Ovary (tissue), 9 donors: ENCODE results near the gene CFAP43. TPM values are rescaled to one million over a fixed set of nuclear protein-coding genes. Genes with fewer than 3 reads are reported as not detected.

Experiments
- DNase-seq, 5 donors: peaks; one replicate each; pipeline ENCODE4 v3.0.0-alpha.2; 2019 to 2020
- H3K27ac ChIP-seq, 2 donors: fragments of 200-600 bp; one replicate each; pipeline versions ENCODE4 v1.5.1 to v1.8.0; 2019 to 2022
- H3K27me3 ChIP-seq: fragments of 200-600 bp; one replicate; pipeline ENCODE4 v1.8.0; 2022
- H3K36me3 ChIP-seq: fragments of 200-600 bp; sonication (generic); one replicate; pipeline ENCODE4 v1.5.1; 2019
- H3K4me1 ChIP-seq: one replicate; pipeline ENCODE4 v1.8.1; 2013; ENCODE audit warnings: mild to moderate bottlenecking, moderate library complexity; ENCODE audit not compliant: insufficient read depth
- H3K4me3 ChIP-seq: fragments of 200-600 bp; sonication (generic); one replicate; pipeline ENCODE4 v1.5.1; 2017
- H3K9me3 ChIP-seq, 2 donors: fragments of 200-600 bp in 1 of 2; sonication (generic) in 1 of 2; one replicate each; pipeline versions ENCODE4 v1.5.1 to v1.8.1; 2013 to 2019; ENCODE audit warnings: mild to moderate bottlenecking in 1 of 2, moderate library complexity in 1 of 2
- EP300 ChIP-seq: sonication (generic); formaldehyde crosslinking; IDR thresholded peaks from one replicate; pipeline ENCODE4 v1.6.1; 2017; ENCODE audit warnings: antibody characterized with exemption
- POLR2A ChIP-seq: fragments of 450-650 bp; IDR thresholded peaks from one replicate; pipeline ENCODE4 v1.6.1; 2017; ENCODE audit warnings: antibody characterized with exemption, mild to moderate bottlenecking, moderate library complexity
- WGBS, 3 donors: extraction: QIAGEN DNeasy Blood & Tissue Kit in 1 of 3; methylation state at CpG; one replicate each; pipeline versions ENCODE4 v1.1.5 to v1.1.7; 2013 to 2017; 5-methylcytosine and 5-hydroxymethylcytosine counted together
- intact Hi-C, 4 donors: fragments of 100-400 bp; cut with DNase I; formaldehyde crosslinking; loops; one replicate each; pipeline versions ENCODE4 v1.11.0 to v1.15.1; 2022 to 2023
- polyA plus RNA-seq, 2 donors: library from polyadenylated mRNA; stranded (reverse); fragments of 200-250 nt in 1 of 2; fragments of 350-450 nt in 1 of 2; fragmentation: Illumina TruSeq in 1 of 2; extraction: RNeasy Lipid Tissue Mini Kit (QIAGEN cat#74804) in 1 of 2; gene quantifications; one replicate each; pipeline ENCODE4 v1.2.3, GENCODE V29; 2013 to 2014
- total RNA-seq, 7 donors: library from RNA; depleted of rRNA in 2 of 7; stranded (reverse); fragments of >200 nt in 2 of 7; fragmentation: NEBNext Ultra II Directional in 3 of 7; extraction: Animal tissue kit (Norgen Biotek cat#: 25700) in 3 of 7; gene quantifications; one replicate each; pipeline versions ENCODE4 v1.1.0 to v1.2.4, GENCODE V29; 2016 to 2023
- TF ChIP-seq, protein P1 (sequence below), 3 donors: fragments of 450-650 bp in 2 of 3; fragments of 200-600 bp in 1 of 3; IDR thresholded peaks; one replicate each; pipeline versions ENCODE4 v1.5.1 to v1.8.0; 2016 to 2022; ENCODE audit warnings: antibody characterized with exemption in 3 of 3, mild to moderate bottlenecking in 1 of 3
- donor health status: DM: no; HTN: no; CAD: no; lungs with moderate emphysema.
- donor health status: DM: no; HTN: no; CAD: no.
- donor health status: Bipolar disorder and iron deficiency.
- donor health status: DM: yes; HTN: yes; CAD: no.
- donor health status: DM: no; HTN: no; CAD: no.
- donor health status: DM: yes; HTN: yes; CAD: no.

The CFAP43 gene
- total and polyA plus RNA-seq, 9 donors = 1.1 to 58.6 (median 2.6) TPM

DNA sequence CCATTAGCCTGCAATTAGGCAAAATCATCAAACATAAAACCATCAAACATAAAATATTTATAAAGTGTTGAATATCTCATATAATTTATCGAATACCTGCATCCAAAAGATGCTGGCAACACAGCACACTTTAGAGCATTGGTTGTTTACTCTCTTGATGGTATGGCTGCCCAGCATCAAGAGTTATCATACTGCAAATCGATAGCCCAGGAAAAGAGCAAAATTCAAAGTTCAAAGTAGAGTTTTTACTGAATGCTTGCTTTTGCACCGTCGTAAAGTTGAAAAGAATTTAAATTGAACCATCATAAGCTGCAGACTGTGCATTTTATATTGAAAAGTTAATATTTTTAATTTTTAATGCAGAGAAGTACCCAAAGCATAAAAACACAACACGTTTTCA is 32.6 kb upstream of the CFAP43 start:
- no peaks in the 10 kb centered on the region for H3K4me1 ChIP-seq

DNA sequence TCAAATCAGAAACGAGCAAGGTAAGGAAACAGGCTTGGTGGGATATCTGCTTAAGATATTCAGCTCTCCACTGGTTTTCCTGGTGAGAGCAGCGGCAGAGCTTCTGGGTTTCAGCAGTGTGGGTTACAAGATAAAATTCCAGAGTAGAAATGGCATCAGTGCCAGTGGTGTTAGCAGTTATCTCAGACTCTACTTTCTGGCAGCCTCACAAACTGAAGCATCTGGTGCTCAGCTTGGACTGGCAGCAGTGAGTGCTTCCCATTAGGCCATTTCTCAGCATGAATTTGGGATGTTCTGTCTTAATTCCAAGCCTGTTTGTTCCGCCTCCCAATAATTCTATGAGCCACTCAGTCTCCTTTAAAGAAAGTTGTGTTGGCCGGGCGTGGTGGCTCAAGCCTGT is 29.9 kb upstream of the CFAP43 start:
- no peaks in the 10 kb centered on the region for H3K9me3 ChIP-seq
- intact Hi-C loops = no loop called here
- TF ChIP-seq, protein P1, sequence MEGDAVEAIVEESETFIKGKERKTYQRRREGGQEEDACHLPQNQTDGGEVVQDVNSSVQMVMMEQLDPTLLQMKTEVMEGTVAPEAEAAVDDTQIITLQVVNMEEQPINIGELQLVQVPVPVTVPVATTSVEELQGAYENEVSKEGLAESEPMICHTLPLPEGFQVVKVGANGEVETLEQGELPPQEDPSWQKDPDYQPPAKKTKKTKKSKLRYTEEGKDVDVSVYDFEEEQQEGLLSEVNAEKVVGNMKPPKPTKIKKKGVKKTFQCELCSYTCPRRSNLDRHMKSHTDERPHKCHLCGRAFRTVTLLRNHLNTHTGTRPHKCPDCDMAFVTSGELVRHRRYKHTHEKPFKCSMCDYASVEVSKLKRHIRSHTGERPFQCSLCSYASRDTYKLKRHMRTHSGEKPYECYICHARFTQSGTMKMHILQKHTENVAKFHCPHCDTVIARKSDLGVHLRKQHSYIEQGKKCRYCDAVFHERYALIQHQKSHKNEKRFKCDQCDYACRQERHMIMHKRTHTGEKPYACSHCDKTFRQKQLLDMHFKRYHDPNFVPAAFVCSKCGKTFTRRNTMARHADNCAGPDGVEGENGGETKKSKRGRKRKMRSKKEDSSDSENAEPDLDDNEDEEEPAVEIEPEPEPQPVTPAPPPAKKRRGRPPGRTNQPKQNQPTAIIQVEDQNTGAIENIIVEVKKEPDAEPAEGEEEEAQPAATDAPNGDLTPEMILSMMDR (IDR thresholded peaks at IDR 0.05) = no peak
- no peak for TF ChIP-seq POLR2A
- no peak for TF ChIP-seq EP300
- 82 to 89% (median 83%) methylated on average over 5 of the region's 5 CpGs for WGBS, 3 donors
- no peaks in the 10 kb centered on the region for H3K36me3 ChIP-seq
- no peak overlapping the region for H3K27ac ChIP-seq
- no peak for DNase-seq
- no peaks in the 10 kb centered on the region for H3K4me1 ChIP-seq
- no peak overlapping the region for H3K4me3 ChIP-seq
- no peaks in the 10 kb centered on the region for H3K27me3 ChIP-seq

More for the DNA sequence above, 32.6 kb upstream of the CFAP43 start:
- H3K36me3 ChIP-seq = no peaks in the 10 kb centered on the region
- no peaks in the 10 kb centered on the region for H3K9me3 ChIP-seq
- H3K27me3 ChIP-seq = no peaks in the 10 kb centered on the region
- H3K4me3 ChIP-seq = no peak overlapping the region
- DNase-seq = no peak
- WGBS, 3 donors = 88 to 89% (median 89%) methylated on average over 5 of the region's 5 CpGs
- H3K27ac ChIP-seq = no peak overlapping the region
- intact Hi-C loops = no loop called here
- TF ChIP-seq POLR2A = no peak
- TF ChIP-seq, protein P1 (IDR thresholded peaks at IDR 0.05) = no peak
- TF ChIP-seq EP300 = no peak

DNA sequence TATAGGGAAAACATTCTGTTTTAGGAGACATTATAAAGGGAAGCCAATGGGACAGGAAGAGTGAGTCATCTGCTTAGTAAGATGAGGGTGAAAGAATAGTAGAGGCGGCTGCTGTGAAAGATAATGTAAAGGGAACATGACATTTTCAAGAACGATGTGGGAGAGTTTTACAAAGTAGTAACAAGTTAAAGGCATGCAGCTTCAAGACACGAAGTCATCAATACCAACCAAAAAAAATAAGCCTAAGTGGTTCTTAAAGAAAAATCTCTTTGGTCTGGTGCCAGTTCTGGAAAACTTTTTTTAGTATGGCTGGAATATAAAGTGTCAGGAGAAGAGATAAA is 28.6 kb upstream of the CFAP43 start:
- Histone ChIP-seq H3K36me3 (no peaks in the 10 kb centered on the region), H3K4me3 (no peak overlapping the region), H3K9me3 (no peaks in the 10 kb centered on the region), H3K27ac (no peak overlapping the region), H3K4me1 (peaks cover 2% of the 10 kb centered on the region), H3K27me3 (no peaks in the 10 kb centered on the region)
- WGBS, 3 donors = 7 to 21% (median 18%) methylated on average over 3 of the region's 3 CpGs
- no peak for DNase-seq
- TF ChIP-seq EP300 (no peak), POLR2A (no peak)
- TF ChIP-seq, protein P1 (IDR thresholded peaks at IDR 0.05) = no peak
- intact Hi-C loops = no loop called here

DNA sequence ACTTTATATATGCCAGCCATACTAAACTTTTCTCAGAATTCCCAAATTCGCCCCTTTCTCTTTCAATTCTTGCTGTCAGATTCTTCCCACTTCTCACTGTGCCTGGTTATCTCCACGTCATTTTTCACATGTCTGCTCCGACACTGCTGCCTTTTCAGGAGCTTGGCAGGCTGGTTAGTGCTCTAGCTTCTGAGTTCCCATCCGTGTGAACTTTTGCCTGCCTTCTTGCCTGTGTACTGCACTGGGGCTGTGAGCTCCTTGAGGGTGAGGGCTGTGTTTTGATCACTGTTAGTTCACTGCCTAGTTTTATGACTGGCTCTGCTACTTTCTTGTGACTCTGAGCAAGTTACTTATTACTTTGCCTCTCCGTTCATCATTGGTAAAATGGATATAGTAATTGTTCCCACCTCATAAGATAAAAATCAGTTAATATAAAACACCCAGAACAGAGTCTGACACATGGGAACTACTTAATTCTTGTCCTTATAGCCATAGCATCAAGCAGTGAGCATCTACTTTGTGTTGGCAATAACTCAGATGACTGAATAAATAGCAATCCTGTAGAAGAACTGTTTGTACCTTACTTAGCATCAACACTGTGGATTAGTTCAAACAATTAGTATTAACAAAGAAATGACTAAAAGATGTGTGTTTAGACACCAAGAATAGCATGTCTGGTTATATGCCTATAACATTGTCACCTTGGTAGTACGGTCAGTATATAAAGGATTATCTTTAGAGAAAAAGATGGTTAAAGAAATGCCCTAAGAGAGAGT is 28.0 kb upstream of the CFAP43 start:
- no peak for DNase-seq
- Histone ChIP-seq H3K9me3 (no peaks in the 10 kb centered on the region), H3K36me3 (no peaks in the 10 kb centered on the region), H3K4me3 (no peak overlapping the region), H3K27me3 (no peaks in the 10 kb centered on the region), H3K4me1 (peaks cover 2% of the 10 kb centered on the region), H3K27ac (no peak overlapping the region)
- no peak for TF ChIP-seq EP300
- TF ChIP-seq, protein P1 (IDR thresholded peaks at IDR 0.05) = no peak
- TF ChIP-seq POLR2A = no peak
- intact Hi-C loops = no loop called here
- 59 to 68% (median 60%) methylated on average over 6 of the region's 6 CpGs for WGBS, 3 donors
